GM20000 (cell line): Measurements from ENCODE around the gene FAM43A.

Experiments used
- DNase-seq: peaks from one replicate; pipeline ENCODE4 v3.0.0; 2012; ENCODE audit warnings: low spot score
- CTCF ChIP-seq: IDR thresholded peaks from 2 replicates; pipeline ENCODE4 v1.5.1; 2012; ENCODE audit warnings: mild to moderate bottlenecking, control low read depth; ENCODE audit errors: extremely low read depth, missing control alignments

Gene FAM43A

GRCh38 chr3:194667363-194667762, 18.3 kb upstream of the FAM43A start:
- DNase-seq: no peak
- no peak for TF ChIP-seq CTCF

- TF ChIP-seq CTCF: peak; percentile 47
- DNase-seq: peak; percentile 36
Measured at GRCh38 chr3:194671511-194671899, 14.2 kb upstream of the FAM43A start.

GRCh38 chr3:194671900-194672808, 13.5 kb upstream of the FAM43A start, which contains the start of gene LSG1:
LSG1 (minus strand) TSS chr3:194672191; CDS start chr3:194672162, 29 bp downstream.
- no peak for TF ChIP-seq CTCF
- DNase-seq: peak; percentile 83

GRCh38 chr3:194672876-194673275, 12.8 kb upstream of the FAM43A start:
- no peak for TF ChIP-seq CTCF
- DNase-seq: no peak

- DNase-seq: no peak
- no peak for TF ChIP-seq CTCF
Measured at GRCh38 chr3:194673761-194674160, 11.9 kb upstream of the FAM43A start.

GRCh38 chr3:194675081-194675640, 10.5 kb upstream of the FAM43A start:
- no peak for TF ChIP-seq CTCF
- DNase-seq: no peak

- no peak for DNase-seq
- TF ChIP-seq CTCF: no peak
Measured at GRCh38 chr3:194675680-194676079, 10.0 kb upstream of the FAM43A start.
